Measurements from ENCODE around the gene DNM3. TPM values are rescaled to one million over a fixed set of nuclear protein-coding genes. Genes with fewer than 3 reads are reported as not detected.

Gene DNM3
- total and polyA plus RNA-seq, 9 of the 15 experiments (the other 6 are each of a cell fraction or from before 2014, with no cell fraction given): 0.08 to 0.36 (median 0.22) TPM; not detected in 1

DNA sequence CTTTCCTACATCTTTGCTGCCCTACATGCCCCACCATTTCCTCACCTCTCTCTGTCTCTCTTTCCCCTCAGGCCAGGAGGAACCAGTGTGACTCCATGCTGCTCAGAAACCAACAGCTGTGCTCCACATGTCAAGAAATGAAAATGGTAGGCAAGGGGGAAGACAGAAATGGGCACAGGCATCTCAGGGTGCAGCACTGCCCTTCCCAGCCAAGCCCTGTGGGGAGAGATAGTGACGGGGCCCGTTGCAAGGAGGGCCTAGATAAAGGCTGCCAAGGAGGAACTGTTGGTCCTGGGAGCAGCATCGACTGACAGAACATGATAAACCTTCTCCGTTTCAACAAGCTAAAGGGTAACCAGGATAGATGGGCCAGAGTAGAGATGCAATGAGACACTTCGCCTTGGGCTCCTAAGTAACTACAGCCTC, 615.1 kb downstream of the DNM3 start (continued):
- TF ChIP-seq MITF (IDR thresholded peaks at IDR 0.05): no peak; the same call in 1 of the 2 replicates
- no peak for TF ChIP-seq FOXA1 (IDR thresholded peaks at IDR 0.05; ENCODE audit: borderline replicate concordance)
- 0 out of 2 replicates have a peak, but pooled peaks have one; percentile 51 for TF ChIP-seq BACH1 (tag; IDR thresholded peaks at IDR 0.05)
- no peak for TF ChIP-seq TFE3 (CRISPR knock-in tag; IDR thresholded peaks at IDR 0.05)
- TF ChIP-seq RBFOX2 (IDR thresholded peaks at IDR 0.05; ENCODE audit: low read depth, low read length): no peak
- no peak for TF ChIP-seq IFI16 (CRISPR knock-in tag; IDR thresholded peaks at IDR 0.05)
- TF ChIP-seq, protein P1, sequence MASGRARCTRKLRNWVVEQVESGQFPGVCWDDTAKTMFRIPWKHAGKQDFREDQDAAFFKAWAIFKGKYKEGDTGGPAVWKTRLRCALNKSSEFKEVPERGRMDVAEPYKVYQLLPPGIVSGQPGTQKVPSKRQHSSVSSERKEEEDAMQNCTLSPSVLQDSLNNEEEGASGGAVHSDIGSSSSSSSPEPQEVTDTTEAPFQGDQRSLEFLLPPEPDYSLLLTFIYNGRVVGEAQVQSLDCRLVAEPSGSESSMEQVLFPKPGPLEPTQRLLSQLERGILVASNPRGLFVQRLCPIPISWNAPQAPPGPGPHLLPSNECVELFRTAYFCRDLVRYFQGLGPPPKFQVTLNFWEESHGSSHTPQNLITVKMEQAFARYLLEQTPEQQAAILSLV (tag; IDR thresholded peaks at IDR 0.05): peak; percentile 82
- TF ChIP-seq DACH1 (IDR thresholded peaks at IDR 0.05; ENCODE audit: partially characterized antibody): no peak
- no peak for TF ChIP-seq ZNF717 (CRISPR knock-in tag; IDR thresholded peaks at IDR 0.05)
- no peak for TF ChIP-seq PHF20 (IDR thresholded peaks at IDR 0.05; ENCODE audit: partially characterized antibody)
- TF ChIP-seq ZC3H11A (IDR thresholded peaks at IDR 0.05; ENCODE audit: low read depth, low read length): no peak
- peak; percentile 87 for TF ChIP-seq SMAD3 (CRISPR knock-in tag; conservative IDR thresholded peaks at IDR 0.05)
- no peak for TF ChIP-seq ZBTB1 (CRISPR knock-in tag; IDR thresholded peaks at IDR 0.05; ENCODE audit: borderline replicate concordance, low read depth)
- TF ChIP-seq LCOR (CRISPR knock-in tag; IDR thresholded peaks at IDR 0.05): peak; percentile 84; the same call in 1 of the 2 replicates
- TF ChIP-seq ZNF766 (CRISPR knock-in tag; conservative IDR thresholded peaks at IDR 0.05): peak; percentile 98
- peak; percentile 92 for TF ChIP-seq TAL1 (IDR thresholded peaks at IDR 0.05)
- peak; percentile 77; the same call in 1 of the 2 replicates for TF ChIP-seq SMARCE1 (IDR thresholded peaks at IDR 0.05)
- peak in 1 of 2 experiments; percentile 48; a peak in 2 of 4 replicates for TF ChIP-seq HDAC1 (IDR thresholded peaks at IDR 0.05)
- TF ChIP-seq, protein P2, sequence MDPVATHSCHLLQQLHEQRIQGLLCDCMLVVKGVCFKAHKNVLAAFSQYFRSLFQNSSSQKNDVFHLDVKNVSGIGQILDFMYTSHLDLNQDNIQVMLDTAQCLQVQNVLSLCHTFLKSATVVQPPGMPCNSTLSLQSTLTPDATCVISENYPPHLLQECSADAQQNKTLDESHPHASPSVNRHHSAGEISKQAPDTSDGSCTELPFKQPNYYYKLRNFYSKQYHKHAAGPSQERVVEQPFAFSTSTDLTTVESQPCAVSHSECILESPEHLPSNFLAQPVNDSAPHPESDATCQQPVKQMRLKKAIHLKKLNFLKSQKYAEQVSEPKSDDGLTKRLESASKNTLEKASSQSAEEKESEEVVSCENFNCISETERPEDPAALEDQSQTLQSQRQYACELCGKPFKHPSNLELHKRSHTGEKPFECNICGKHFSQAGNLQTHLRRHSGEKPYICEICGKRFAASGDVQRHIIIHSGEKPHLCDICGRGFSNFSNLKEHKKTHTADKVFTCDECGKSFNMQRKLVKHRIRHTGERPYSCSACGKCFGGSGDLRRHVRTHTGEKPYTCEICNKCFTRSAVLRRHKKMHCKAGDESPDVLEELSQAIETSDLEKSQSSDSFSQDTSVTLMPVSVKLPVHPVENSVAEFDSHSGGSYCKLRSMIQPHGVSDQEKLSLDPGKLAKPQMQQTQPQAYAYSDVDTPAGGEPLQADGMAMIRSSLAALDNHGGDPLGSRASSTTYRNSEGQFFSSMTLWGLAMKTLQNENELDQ (CRISPR knock-in tag; IDR thresholded peaks at IDR 0.05; ENCODE audit: borderline replicate concordance): peak; percentile 91; the same call in 1 of the 2 replicates
- TF ChIP-seq NCOR1 (IDR thresholded peaks at IDR 0.05): peak; percentile 94
- peak; percentile 51; the same call in 1 of the 2 replicates for TF ChIP-seq CREB1 (IDR thresholded peaks at IDR 0.05)
- no peak for TF ChIP-seq CREB1 (CRISPR knock-in tag; IDR thresholded peaks at IDR 0.05)
- peak; percentile 87 to 93 for TF ChIP-seq TRIM24 (IDR thresholded peaks at IDR 0.05)
- no peak for TF ChIP-seq SETDB1 (IDR thresholded peaks at IDR 0.05; ENCODE audit: low read length)
- TF ChIP-seq SMAD4 (CRISPR knock-in tag; conservative IDR thresholded peaks at IDR 0.05): peak; percentile 95
- peak; percentile 36 for TF ChIP-seq CCNT2 (IDR thresholded peaks at IDR 0.05; ENCODE audit: borderline replicate concordance, extremely low read depth, insufficient read length, low read depth, low read length)
